Peyer's patch (tissue), 4 donors: ENCODE data around the gene G6PC1. TPM values are rescaled to one million over a fixed set of nuclear protein-coding genes. Genes with fewer than 3 reads are reported as not detected.
"Not testable (repeated sequence)": the region's sequence is repeated elsewhere in the genome, so short reads cannot be mapped to it uniquely, and the experiment has no call there.

Source experiments
- DNase-seq, 3 donors: peaks; one replicate each; pipeline ENCODE4 v3.0.0-alpha.2; 2017 to 2019
- H3K27ac ChIP-seq, 4 donors: fragments of 200-600 bp; sonication (generic); one replicate each; pipeline ENCODE4 v1.5.1; 2016 to 2019
- H3K27me3 ChIP-seq, 2 donors: fragments of 200-600 bp; sonication (generic); one replicate each; pipeline ENCODE4 v1.5.1; 2019
- H3K36me3 ChIP-seq, 3 donors: fragments of 200-600 bp; sonication (generic); one replicate each; pipeline ENCODE4 v1.5.1; 2016 to 2019
- H3K4me1 ChIP-seq, 4 donors: fragments of 200-600 bp; sonication (generic); one replicate each; pipeline ENCODE4 v1.5.1; 2016 to 2019
- H3K4me3 ChIP-seq, 4 donors: fragments of 200-600 bp; sonication (generic); 1 replicate in 3 of 4; 2 replicates in 1 of 4; pipeline ENCODE4 v1.5.1; 2016 to 2019; ENCODE audit warnings: mild to moderate bottlenecking in 1 of 4
- H3K9me3 ChIP-seq, 4 donors: fragments of 200-600 bp; sonication (generic); one replicate each; pipeline ENCODE4 v1.5.1; 2016 to 2019; ENCODE audit warnings: mild to moderate bottlenecking in 1 of 4
- POLR2A ChIP-seq, 2 donors: fragments of 450-650 bp; IDR thresholded peaks; one replicate each; pipeline ENCODE4 v1.5.1; 2017; ENCODE audit warnings: antibody characterized with exemption in 2 of 2, mild to moderate bottlenecking in 2 of 2, moderate library complexity in 2 of 2
- total RNA-seq, 4 donors: library from RNA; depleted of rRNA; stranded (reverse); fragments of >200 nt; gene quantifications; one replicate each; pipeline ENCODE4 v1.1.0, GENCODE V29; 2016
- TF ChIP-seq, protein P1 (sequence below), 6 experiments: fragments of 450-650 bp in 4 of 6; fragments of 200-600 bp in 2 of 6; sonication (generic) in 1 of 6; IDR thresholded peaks; one replicate each; pipeline ENCODE4 v1.5.1; 2017 to 2019; ENCODE audit warnings: antibody characterized with exemption in 6 of 6, mild to moderate bottlenecking in 3 of 6, moderate library complexity in 1 of 6

G6PC1 gene
- total RNA-seq, 4 donors from 2014 or later, result 2.5 to 97.8 (median 66.0) TPM

DNA sequence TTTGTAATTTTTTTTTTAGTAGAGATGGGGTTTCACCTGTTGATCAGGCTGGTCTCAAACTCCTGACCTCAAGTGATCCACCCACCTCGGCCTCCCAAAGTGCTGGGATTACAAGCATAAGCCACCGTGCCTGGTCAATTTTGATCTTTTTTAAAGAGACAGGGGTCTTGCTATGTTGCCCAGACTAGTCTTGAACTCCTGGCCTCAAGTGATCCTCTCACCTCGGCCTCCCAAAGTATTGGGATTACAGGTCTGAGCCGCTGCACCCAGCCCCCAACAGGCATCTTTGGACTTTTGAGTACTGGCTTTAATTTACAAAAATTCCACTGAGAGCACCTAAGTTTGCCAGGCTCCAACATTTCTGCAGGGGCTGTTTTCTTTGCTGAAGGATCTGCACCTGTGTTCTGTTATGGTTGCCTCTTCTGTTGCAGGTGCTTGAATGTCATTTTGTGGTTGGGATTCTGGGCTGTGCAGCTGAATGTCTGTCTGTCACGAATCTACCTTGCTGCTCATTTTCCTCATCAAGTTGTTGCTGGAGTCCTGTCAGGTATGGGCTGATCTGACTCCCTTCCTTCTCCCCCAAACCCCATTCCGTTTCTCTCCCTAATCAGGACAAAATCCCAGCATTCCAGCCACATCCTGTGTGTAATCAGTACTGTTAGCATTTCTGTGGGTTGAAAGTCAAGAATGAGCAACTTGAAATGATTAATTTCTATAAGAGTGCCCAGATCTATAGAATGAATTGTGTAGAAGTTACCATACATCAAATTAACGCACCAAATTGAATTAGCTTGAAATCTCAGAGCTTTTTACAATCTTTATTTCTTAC, 8.5 kb downstream of the G6PC1 start:
- H3K9me3 ChIP-seq, result no peaks in the 10 kb centered on the region
- no peaks in the 10 kb centered on the region for H3K4me1 ChIP-seq
- H3K27ac ChIP-seq, result no peak overlapping the region
- no peak overlapping the region for H3K4me3 ChIP-seq
- no peak for DNase-seq
- no peak for TF ChIP-seq POLR2A (IDR thresholded peaks at IDR 0.05)
- TF ChIP-seq, protein P1, sequence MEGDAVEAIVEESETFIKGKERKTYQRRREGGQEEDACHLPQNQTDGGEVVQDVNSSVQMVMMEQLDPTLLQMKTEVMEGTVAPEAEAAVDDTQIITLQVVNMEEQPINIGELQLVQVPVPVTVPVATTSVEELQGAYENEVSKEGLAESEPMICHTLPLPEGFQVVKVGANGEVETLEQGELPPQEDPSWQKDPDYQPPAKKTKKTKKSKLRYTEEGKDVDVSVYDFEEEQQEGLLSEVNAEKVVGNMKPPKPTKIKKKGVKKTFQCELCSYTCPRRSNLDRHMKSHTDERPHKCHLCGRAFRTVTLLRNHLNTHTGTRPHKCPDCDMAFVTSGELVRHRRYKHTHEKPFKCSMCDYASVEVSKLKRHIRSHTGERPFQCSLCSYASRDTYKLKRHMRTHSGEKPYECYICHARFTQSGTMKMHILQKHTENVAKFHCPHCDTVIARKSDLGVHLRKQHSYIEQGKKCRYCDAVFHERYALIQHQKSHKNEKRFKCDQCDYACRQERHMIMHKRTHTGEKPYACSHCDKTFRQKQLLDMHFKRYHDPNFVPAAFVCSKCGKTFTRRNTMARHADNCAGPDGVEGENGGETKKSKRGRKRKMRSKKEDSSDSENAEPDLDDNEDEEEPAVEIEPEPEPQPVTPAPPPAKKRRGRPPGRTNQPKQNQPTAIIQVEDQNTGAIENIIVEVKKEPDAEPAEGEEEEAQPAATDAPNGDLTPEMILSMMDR (IDR thresholded peaks at IDR 0.05), result no peak
- peaks cover 0 to 4% of the 10 kb centered on the region in 2 donors for H3K27me3 ChIP-seq
- H3K36me3 ChIP-seq, result peaks cover 0 to 8% (median 0%) of the 10 kb centered on the region in 3 donors

DNA sequence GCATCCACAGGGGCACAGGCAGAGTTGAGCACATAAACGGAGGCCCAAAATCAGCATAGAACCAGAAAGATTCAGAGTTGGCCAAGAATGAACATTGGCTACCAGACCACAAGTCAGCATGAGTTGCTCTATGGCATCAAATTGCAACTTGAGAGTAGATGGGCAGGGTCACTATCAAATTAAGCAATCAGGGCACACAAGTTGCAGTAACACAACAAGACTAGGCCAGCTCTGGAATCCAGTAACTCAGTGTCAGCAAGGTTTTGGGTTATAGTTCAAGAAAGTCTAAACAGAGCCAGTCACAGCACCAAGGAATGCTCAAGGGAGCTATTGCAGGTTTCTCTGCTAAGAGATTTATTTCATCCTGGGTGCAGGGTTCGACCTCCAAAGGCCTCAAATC, 12.9 kb downstream of the G6PC1 start:
- peaks cover 0 to 6% (median 0%) of the 10 kb centered on the region in 4 donors for H3K4me1 ChIP-seq
- no peaks in the 10 kb centered on the region for H3K9me3 ChIP-seq
- H3K4me3 ChIP-seq, result no peak overlapping the region
- H3K27me3 ChIP-seq, result peaks cover 0 to 4% of the 10 kb centered on the region in 2 donors
- no peak overlapping the region for H3K27ac ChIP-seq
- no peak for TF ChIP-seq POLR2A (IDR thresholded peaks at IDR 0.05)
- TF ChIP-seq, protein P1 (IDR thresholded peaks at IDR 0.05), result no peak
- DNase-seq, result no peak
- peaks cover 0 to 8% (median 0%) of the 10 kb centered on the region in 3 donors for H3K36me3 ChIP-seq

DNA sequence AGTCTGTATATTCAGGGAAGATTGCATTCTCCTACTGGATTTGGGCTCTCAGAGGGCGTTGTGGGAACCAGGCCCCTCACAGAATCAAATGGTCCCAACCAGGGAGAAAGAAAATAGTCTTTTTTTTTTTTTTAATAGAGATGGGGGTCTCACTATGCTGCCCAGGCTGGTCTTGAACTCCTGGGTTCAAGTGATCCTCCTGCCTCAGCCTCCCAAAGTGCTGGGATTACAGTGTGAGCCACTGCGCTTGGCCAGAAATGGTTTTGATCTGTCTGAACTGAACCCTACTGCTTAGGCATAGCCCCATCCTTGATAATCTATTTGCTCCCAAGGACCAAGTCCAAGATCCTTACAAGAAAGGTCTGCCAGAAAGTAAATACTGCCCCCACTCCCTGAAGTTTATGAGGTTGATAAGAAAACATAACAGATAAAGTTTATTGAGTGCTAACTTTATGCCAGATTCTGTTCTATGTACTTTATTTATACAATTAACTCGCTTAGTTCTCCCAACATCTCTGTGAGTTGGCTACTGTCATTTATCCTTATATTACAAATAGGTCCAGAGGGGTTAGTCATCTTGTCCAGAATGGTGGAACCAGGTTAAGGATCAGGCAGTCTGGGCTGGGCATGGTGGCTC, 13.5 kb downstream of the G6PC1 start:
- DNase-seq, result no peak
- peaks cover 0 to 8% (median 0%) of the 10 kb centered on the region in 3 donors for H3K36me3 ChIP-seq
- peaks cover 0 to 4% of the 10 kb centered on the region in 2 donors for H3K27me3 ChIP-seq
- H3K4me1 ChIP-seq, result peaks cover 0 to 6% (median 0%) of the 10 kb centered on the region in 4 donors
- H3K27ac ChIP-seq, result no peak overlapping the region
- H3K9me3 ChIP-seq, result no peaks in the 10 kb centered on the region
- TF ChIP-seq, protein P1 (IDR thresholded peaks at IDR 0.05), result no peak
- TF ChIP-seq POLR2A (IDR thresholded peaks at IDR 0.05), result no peak
- no peak overlapping the region for H3K4me3 ChIP-seq

DNA sequence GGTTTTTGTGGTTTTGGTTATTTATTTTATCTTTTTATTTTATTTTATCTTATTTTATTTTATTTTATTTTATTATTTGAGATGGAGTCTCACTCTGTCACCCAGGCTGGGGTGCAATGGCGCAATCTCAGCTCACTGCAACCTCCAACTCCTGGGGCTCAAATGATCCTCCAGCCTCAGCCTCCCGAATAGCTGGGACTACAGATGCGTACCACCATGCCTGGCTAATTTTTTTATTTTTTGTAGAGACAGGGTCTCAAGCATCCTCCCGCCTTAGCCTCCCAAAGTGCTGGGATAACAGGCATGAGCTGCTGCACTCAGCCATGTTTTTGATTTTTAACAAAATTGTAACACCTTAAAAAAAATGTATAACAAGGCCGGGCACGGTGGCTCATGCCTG, 14.7 kb downstream of the G6PC1 start:
- H3K27me3 ChIP-seq, H3K4me3 ChIP-seq, H3K27ac ChIP-seq, H3K36me3 ChIP-seq, DNase-seq, H3K9me3 ChIP-seq: not testable (repeated sequence)
- peaks cover 0 to 14% (median 0%) of the 10 kb centered on the region in 4 donors for H3K4me1 ChIP-seq

DNA sequence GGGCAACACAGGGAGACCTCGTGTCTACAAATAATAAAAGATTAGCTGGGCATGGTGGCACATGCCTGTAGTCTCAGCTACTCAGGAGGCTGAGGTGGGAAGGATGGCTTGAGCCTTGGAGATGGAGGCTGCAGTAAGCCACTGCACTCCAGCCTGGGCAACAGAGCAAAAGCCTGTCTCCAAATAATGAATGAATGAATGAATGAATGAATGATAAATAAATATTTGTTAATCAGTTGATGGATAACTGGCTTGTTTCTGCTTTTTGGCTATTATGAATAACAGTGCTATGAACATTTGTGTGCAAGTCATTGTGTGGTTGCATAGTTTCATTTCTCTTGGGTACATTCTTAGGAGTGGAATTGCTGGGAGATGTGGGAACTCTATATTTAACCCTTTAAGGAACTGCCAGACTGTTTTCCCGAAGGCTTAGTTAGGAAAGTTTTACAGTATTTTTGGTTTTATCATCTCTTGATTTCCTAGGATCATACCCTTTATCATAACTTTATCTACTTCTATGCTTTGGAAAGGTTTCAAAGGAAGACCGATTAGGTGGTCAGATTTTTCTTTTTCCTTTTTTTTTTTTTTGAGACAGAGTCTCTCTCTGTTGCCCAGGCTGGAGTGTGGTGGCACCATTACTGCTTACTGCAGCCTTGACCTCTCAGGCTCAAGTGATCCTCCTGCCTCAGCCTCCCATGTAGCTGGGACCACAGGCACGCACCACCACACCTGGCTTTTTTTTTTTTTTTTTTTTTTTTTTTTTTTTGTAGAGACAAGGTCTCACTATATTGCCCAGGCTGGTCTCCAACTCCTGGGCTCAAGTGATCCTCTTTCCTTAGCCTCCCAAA, 16.0 kb downstream of the G6PC1 start:
- not testable (repeated sequence) for H3K27ac ChIP-seq, H3K36me3 ChIP-seq, H3K9me3 ChIP-seq, DNase-seq, H3K27me3 ChIP-seq, H3K4me3 ChIP-seq
- H3K4me1 ChIP-seq, result peaks cover 0 to 27% (median 0%) of the 10 kb centered on the region in 4 donors

DNA sequence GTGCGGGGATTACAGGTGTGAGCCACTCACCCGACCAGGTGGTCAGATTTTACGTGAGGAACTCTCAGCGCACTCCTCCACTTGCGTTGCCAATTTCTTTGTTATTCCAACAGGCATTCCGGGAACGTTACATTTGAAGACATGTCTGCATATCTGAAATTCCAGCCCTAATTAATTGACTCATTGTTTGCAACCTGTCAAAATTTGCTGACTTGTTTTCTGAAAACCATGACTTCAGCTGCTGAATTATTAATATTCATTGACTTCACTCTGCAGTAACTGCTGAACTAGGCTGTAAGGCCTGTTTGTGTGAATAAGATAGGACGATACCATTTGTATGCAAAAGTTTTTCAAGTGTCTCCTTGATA, 16.6 kb downstream of the G6PC1 start:
- H3K4me3 ChIP-seq, result no peak overlapping the region
- no peak overlapping the region for H3K27ac ChIP-seq
- H3K9me3 ChIP-seq, result no peaks in the 10 kb centered on the region
- peaks cover 0 to 28% (median 0%) of the 10 kb centered on the region in 4 donors for H3K4me1 ChIP-seq
- H3K27me3 ChIP-seq, result no peaks in the 10 kb centered on the region
- no peak for TF ChIP-seq POLR2A (IDR thresholded peaks at IDR 0.05)
- TF ChIP-seq, protein P1 (IDR thresholded peaks at IDR 0.05), result no peak
- H3K36me3 ChIP-seq, result no peaks in the 10 kb centered on the region
- DNase-seq, result no peak
